ENCODE results near the gene EXOC3L1. TPM values are rescaled to one million over a fixed set of nuclear protein-coding genes. Genes with fewer than 3 reads are reported as not detected.

EXOC3L1 gene
- total and polyA plus RNA-seq, 2 of the 13 experiments (the other 11 are each of a cell fraction or from before 2014, with no cell fraction given): 0.12 TPM; not detected in 1

DNA sequence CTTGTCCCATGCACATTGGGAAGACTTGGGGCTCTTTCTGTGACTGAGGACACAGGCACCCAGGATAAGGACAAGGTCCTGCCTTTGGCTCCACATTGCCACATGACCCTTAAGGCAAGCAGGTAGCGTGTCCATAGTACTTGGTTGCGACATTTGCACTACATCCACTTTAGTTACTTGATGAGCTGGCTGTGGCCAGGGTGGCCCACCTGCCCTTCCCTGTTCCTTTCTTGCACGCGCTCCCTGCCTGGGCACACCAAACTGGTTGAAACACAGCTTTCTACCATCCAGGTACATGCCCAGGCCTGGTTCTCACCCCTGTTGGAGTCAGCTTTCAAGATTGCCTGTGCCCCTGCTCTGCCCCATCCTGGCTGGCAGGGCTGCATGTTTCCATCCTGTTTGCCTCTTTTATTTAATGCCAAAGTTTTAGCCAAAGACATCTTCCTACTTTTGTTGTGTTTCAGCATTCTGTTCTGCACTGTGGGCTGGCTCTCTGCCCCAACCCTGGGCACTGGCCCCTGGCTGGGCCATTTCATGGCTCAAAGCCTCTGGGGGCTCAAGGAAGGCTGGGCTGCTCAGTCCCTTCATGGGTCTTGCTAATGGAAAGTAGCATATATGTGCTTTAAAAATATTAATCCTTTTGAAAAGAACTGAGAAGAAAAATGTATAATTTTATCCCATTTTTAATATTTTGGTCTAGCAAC, 42.3 kb downstream of the EXOC3L1 start:
- in situ Hi-C loops (cut with HindIII; ENCODE audit: extremely low pct_ligation_motif_present, low pct_unique_long_range_greater_than_20kb): no loop called here
- no peak overlapping the region for H3K4me3 ChIP-seq (replicated peaks in 1 of 3; ENCODE audit: insufficient read depth in 1 of 3, low read depth in 2 of 3, low read length in 3 of 3)
- no peaks in the 10 kb centered on the region for H3K79me2 ChIP-seq (ENCODE audit: insufficient read depth, low read length)
- peaks cover 46 to 65% of the 10 kb centered on the region in 2 experiments for H3K36me3 ChIP-seq (replicated peaks in 1 of 2; ENCODE audit: control insufficient read depth in 1 of 2, insufficient read depth in 2 of 2, low read length in 2 of 2)
- no peak overlapping the region for H3K9ac ChIP-seq (ENCODE audit: insufficient read depth, low read depth, low read length)
- ChIA-PET POLR2A (interaction anchor here (1.5 kb wide), 1 partner anchor 37 kb away, joined by 6 read pairs; no protein-coding TSS in a partner anchor), CTCF (ENCODE audit: low intra/inter-chr PET ratio, low total read pairs) (no interaction called here)
- no peak overlapping the region for H3K27ac ChIP-seq (ENCODE audit: extremely low read length, insufficient read depth, low read length)
- WGBS (ENCODE audit: low lambda C conversion rate): 98% methylated on average over 4 of the region's 4 CpGs
- no peak overlapping the region for H3K4me2 ChIP-seq (ENCODE audit: low read depth, low read length)
- intact Hi-C loops (cut with micrococcal nuclease; ENCODE audit: unreplicated experiment): no loop called here
- H2AFZ ChIP-seq (ENCODE audit: low read length): no peak overlapping the region
- BruUV-seq (replicated peaks): TSS peak; percentile 16
- no peaks in the 10 kb centered on the region for H3K9me3 ChIP-seq (ENCODE audit: low read length)
- no peaks in the 10 kb centered on the region; a peak in 1 of 5 replicates for H3K27me3 ChIP-seq (ENCODE audit: control insufficient read depth in 1 of 2, insufficient read depth in 2 of 2, low read length in 2 of 2)
- DNase-seq (ENCODE audit: low spot score): no peak
- peaks cover 9% of the 10 kb centered on the region; the same call in 1 of the 2 replicates for H4K20me1 ChIP-seq (ENCODE audit: insufficient read depth, low read length)
- TF ChIP-seq, protein P1, sequence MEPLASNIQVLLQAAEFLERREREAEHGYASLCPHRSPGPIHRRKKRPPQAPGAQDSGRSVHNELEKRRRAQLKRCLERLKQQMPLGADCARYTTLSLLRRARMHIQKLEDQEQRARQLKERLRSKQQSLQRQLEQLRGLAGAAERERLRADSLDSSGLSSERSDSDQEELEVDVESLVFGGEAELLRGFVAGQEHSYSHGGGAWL (CRISPR knock-in tag; IDR thresholded peaks at IDR 0.05): no peak
- TF ChIP-seq AGO2 (optimal IDR thresholded peaks at IDR 0.05; ENCODE audit: low read depth, low read length) (peak; percentile 64), CEBPB (IDR thresholded peaks at IDR 0.05; ENCODE audit: borderline replicate concordance, low read depth, low read length) (peak; percentile 80; the same call in 1 of the 2 replicates), RBM22 (optimal IDR thresholded peaks at IDR 0.05; ENCODE audit: low read length) (peak; percentile 90), CEBPG (CRISPR knock-in tag; IDR thresholded peaks at IDR 0.05) (peak; percentile 55; the same call in 1 of the 2 replicates), ZNF230 (CRISPR knock-in tag; IDR thresholded peaks at IDR 0.05) (no peak), ZBTB38 (CRISPR knock-in tag; IDR thresholded peaks at IDR 0.05) (no peak), POLR2G (IDR thresholded peaks at IDR 0.05; ENCODE audit: low read depth, low read length) (peak; percentile 20; the same call in 1 of the 2 replicates), ZNF274 (CRISPR knock-in tag; IDR thresholded peaks at IDR 0.05) (0 out of 2 replicates have a peak, but pooled peaks have one; percentile 30), YEATS2 (CRISPR knock-in tag; IDR thresholded peaks at IDR 0.05; ENCODE audit: borderline replicate concordance) (no peak)
- TF ChIP-seq, protein P2, sequence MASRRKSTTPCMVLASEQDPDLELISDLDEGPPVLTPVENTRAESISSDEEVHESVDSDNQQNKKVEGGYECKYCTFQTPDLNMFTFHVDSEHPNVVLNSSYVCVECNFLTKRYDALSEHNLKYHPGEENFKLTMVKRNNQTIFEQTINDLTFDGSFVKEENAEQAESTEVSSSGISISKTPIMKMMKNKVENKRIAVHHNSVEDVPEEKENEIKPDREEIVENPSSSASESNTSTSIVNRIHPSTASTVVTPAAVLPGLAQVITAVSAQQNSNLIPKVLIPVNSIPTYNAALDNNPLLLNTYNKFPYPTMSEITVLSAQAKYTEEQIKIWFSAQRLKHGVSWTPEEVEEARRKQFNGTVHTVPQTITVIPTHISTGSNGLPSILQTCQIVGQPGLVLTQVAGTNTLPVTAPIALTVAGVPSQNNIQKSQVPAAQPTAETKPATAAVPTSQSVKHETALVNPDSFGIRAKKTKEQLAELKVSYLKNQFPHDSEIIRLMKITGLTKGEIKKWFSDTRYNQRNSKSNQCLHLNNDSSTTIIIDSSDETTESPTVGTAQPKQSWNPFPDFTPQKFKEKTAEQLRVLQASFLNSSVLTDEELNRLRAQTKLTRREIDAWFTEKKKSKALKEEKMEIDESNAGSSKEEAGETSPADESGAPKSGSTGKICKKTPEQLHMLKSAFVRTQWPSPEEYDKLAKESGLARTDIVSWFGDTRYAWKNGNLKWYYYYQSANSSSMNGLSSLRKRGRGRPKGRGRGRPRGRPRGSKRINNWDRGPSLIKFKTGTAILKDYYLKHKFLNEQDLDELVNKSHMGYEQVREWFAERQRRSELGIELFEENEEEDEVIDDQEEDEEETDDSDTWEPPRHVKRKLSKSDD (CRISPR knock-in tag; IDR thresholded peaks at IDR 0.05; ENCODE audit: low read depth): peak; percentile 31; the same call in 1 of the 2 replicates
- FAIRE-seq: no peak
- H3K4me1 ChIP-seq (ENCODE audit: insufficient read depth, low read length): peaks cover 18% of the 10 kb centered on the region
- no peak for ATAC-seq

Data from HepG2 (cell line).